GM18498 (cell line): ENCODE data around the gene MEIS3.
"Not testable (repeated sequence)": the region's sequence is repeated elsewhere in the genome, so short reads cannot be mapped to it uniquely, and the experiment has no call there.

Source experiments
- ATAC-seq: cut with Tn5 transposase; IDR thresholded peaks from one replicate; pipeline ENCODE4 v1.9.1; 2021; ENCODE audit warnings: mild to moderate bottlenecking, moderate library complexity; ENCODE audit not compliant: unreplicated experiment

The MEIS3 gene

DNA sequence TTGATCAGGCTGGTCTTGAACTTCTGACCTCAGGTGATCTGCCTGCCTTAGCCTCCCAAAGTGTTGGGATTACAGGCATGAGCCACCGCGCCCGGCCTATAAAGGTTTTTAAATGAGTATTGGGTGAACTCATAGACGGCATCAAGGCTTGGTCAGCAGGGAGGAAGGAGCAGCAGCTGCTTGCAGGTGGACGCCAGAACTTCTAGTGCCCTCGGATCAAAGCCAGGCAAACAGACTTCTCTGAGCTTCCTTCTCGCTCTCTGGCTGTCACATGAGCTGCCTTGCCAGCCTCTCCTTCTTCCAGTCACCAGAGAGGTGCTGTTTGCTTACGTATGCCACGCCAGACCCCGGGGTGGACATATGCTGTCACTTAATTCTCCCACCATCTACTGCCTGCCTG, 53.9 kb downstream of the MEIS3 start:
- ATAC-seq, result not testable (repeated sequence)

DNA sequence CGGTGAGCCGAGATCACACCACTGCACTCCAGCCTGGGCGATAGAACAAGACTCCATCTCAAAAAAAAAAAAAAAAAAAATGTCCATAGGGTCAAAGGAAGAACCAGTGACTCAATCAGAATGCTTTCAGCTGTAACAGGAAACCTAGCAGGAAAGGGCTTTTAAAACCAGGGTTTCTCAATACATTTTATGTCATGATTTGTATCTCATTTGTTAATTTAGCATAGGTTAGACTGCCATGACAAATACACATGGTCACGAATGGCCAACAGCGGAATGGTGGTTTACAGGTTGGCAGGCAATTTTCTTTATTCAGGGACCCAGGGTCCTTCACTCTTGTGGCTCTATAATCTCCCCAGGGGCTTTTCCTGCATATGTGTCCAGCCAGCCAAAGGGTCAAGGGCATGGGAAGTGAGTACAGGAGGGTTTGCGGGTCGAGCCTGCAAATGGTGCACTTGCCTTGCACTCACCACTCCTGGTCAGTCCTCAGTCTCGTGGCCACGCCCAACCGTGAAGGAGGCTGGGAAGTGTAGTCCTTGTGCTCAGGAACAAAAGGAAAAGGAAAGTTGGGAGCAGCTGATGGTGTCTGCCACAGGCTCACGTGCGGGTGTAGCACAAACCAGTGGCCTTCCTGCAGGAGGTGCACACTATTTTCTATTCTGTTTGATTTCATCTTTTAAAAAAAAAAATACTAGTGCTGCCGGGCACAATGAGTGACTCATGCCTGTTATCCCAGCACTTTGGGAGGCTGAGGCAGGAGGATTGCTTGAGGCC, 55.4 kb downstream of the MEIS3 start:
- no peak for ATAC-seq

DNA sequence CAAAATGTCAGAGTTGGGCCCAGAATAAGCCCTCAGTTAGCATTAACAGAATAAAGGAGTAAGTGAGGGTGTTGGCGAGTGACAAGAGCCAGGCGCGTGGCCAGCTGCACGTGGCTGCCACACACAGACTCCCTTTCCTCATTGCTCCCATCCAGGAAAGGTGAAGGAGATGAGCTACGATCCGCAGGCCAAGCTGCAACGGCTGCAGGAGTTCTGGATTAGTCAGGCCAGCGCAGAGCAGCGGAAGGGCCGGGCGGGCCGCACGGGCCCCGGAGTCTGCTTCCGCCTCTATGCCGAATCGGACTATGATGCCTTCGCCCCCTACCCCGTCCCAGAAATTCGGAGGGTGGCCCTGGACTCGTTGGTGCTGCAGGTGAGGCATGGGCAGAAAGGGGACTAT, 57.0 kb downstream of the MEIS3 start:
- no peak for ATAC-seq

DNA sequence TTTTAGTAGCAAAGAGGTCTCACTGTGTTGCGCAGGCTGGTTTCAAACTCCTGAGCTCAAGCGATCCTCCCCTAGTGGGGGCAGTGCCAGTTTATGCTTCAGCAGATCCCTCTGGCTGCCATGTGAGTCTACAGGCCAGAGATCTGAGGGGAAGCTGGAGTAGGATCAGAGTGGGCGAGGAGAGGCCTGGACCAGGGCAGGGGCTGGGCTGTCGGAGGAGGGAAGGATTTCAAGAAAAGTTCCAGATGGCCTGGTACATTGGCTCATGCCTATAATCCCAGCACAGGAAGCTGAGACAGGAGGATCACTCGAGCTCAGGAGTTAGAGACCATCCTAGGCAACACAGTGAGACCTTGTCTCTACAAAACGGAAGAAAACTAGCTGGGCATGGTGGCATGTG, 60.4 kb downstream of the MEIS3 start:
- ATAC-seq, result no peak

DNA sequence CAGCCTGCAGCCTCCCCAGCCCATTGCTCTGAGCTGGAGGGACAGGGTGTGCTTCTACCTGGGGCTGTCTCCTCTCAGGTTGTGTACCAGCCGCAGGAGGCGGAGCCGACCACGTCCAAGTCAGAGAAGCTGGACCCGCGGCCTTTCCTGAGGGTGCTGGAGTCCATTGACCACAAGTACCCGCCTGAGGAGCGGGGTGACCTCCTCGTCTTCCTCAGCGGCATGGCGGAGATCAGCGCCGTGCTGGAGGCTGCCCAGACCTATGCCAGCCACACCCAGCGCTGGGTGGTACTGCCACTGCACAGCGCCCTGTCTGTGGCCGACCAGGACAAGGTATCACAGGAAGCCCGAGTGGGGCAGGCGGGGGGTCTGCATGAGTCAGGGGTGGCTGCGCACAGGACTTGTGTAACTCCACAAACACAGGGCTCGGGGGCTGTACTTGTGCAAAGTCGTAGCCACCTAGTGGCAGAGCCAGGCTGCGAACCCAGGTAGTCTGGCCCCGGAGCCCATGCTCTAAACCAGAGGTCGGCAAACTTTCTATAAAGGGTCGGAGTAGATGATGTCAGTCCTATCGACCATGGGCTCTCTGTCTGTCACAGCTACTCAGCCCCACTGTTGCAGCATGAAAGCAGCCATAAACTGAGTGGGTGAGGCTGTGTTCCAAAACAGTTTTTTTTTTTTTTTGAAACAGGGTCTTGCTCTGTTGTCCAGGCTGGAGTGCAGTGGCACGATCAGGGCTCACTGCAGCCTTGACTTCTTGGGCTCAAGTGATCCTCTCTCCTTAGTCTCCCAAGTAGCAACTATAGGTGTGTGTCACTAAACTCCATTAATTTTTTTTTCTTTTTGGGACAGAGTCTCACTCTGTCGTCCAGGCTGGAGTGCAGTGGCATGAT, 61.3 kb downstream of the MEIS3 start:
- no peak for ATAC-seq

DNA sequence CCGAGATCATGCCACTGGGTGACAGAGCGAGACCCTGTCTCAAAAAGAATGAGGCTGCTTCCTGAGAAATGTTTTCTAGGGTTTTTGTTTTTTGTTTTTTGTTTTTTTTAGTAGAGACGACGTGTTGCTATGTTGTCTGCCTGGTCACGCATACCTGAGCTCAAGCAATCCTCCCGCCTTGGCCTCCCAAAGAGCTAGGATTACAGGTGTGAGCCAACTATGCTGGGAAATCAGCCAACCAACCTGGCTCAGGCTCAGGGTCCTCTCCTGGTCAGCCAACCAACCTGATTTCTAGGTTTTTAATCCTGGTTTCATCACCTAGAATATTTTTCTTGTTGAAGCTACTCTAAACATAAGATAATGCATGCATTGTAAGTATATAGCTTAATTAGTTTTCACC, 62.4 kb downstream of the MEIS3 start:
- ATAC-seq, result no peak

DNA sequence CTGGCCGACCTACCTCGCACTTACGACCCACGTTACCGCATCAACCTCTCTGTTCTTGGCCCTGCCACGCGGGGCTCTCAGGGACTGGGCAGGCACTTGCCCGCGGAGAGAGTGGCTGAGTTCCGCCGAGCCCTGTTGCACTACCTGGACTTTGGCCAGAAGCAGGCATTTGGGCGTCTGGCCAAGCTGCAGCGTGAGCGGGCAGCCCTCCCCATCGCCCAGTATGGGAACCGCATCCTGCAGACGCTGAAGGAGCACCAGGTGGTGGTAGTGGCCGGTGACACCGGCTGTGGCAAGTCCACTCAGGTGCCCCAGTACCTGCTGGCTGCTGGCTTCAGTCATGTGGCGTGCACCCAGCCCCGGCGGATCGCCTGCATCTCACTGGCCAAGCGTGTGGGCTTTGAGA, 66.0 kb downstream of the MEIS3 start:
- no peak for ATAC-seq
